Measurements from ENCODE around the gene STX18.
"Not testable (repeated sequence)": the region's sequence is repeated elsewhere in the genome, so short reads cannot be mapped to it uniquely, and the experiment has no call there.

Gene STX18

DNA sequence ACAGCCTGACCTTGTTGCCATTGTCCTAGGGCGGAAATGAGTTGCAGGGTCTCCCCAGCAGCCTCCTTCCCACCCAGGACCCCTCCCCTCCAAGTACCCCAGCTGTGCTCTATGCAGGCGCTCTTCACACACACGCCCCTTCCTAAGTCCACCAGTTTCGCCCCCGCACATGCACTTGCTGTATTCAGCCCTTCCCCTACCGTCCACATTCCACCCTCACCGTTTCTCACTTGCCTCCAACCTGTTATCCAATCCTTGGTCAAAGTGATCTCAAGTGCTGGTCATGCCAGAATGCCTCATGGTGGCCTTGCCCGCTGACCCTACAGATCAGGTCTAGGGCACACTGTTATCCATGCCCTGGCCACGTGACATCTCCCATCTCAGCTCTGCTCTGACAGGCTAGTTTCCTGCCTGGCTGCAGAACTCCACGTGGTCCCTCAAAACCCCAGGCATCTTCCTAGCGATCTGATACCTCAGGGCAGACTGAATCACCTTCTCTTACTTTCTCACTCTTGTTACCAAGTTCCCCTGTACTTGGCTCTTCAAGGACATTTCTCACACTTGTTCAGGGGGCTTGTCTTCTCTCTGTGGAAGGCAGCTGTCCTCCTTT lies 115.2 kb downstream of the STX18 start:
- Histone ChIP-seq H3K4me1 (ENCODE audit: control insufficient read depth in 5 of 5, insufficient read depth in 5 of 5, low read length in 5 of 5) (no peaks in the 10 kb centered on the region), H3K36me3 (ENCODE audit: control insufficient read depth in 5 of 5, insufficient read depth in 5 of 5, low read length in 5 of 5) (peaks cover 0 to 80% (median 48%) of the 10 kb centered on the region in 5 donors), H3K9ac (ENCODE audit: low read length in 5 of 5) (no peak overlapping the region), H3K27me3 (ENCODE audit: control insufficient read depth in 5 of 5, insufficient read depth in 4 of 5, low read length in 5 of 5) (no peaks in the 10 kb centered on the region), H3K9me3 (ENCODE audit: control insufficient read depth in 5 of 5, low read length in 5 of 5) (no peaks in the 10 kb centered on the region), H3K27ac (ENCODE audit: low read depth, low read length) (no peak overlapping the region), H3K4me3 (ENCODE audit: low read depth in 1 of 5, low read length in 5 of 5) (no peak overlapping the region)

DNA sequence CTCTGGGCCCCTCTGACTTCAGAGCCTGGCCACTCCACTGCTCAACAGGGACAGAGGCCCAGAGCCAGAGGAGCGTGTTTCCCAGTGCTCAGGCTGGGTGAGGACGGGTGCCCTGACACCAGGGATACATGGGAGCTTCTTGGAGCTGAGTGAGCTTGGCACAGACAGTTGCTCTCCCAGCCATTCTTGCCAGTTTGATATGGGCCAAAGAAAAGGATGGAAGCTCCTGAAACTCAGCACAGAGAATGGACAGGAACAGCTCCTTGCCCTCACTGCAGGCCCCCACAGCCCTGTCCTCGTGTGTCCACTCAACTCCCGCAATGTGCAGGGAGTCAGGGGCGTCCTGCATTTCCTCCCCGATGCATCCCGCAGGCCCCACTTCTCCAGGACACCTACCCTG lies 116.2 kb downstream of the STX18 start:
- H3K36me3 ChIP-seq (ENCODE audit: control insufficient read depth in 5 of 5, insufficient read depth in 5 of 5, low read length in 5 of 5): peaks cover 0 to 82% (median 55%) of the 10 kb centered on the region in 5 donors

DNA sequence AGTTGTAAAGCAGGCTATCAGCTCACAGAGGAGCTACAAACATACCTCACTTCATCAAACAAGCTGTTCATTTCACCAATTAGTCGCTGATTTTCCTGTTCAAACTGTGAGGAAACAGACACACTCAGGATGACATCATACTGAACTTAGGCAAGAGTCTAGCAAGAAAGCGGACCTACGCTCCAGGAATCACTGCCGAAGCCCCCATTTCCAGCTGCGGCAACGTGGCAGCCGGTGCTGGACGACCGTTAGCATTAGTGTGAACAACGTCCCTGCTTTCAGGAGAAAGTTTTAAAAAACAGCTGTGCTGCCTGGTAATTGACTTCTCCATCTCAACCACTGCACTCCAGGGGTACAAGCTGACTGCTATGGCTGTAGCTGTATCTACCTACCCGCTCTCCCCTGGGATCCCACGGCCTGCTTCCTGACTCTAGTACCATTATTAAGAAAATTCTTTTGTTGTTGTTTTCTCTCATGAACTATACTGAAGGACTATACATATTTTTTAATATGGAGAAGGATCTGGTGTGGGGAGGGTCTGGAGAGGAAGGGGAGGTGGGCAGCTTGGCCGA lies 116.6 kb downstream of the STX18 start:
- no peaks in the 10 kb centered on the region for H3K9me3 ChIP-seq (ENCODE audit: control insufficient read depth in 5 of 5, low read length in 5 of 5)
- no peak overlapping the region for H3K4me3 ChIP-seq (ENCODE audit: low read depth in 1 of 5, low read length in 5 of 5)
- no peaks in the 10 kb centered on the region for H3K27me3 ChIP-seq (ENCODE audit: control insufficient read depth in 5 of 5, insufficient read depth in 4 of 5, low read length in 5 of 5)
- peaks cover 0 to 87% (median 60%) of the 10 kb centered on the region in 5 donors for H3K36me3 ChIP-seq (ENCODE audit: control insufficient read depth in 5 of 5, insufficient read depth in 5 of 5, low read length in 5 of 5)
- no peaks in the 10 kb centered on the region for H3K4me1 ChIP-seq (ENCODE audit: control insufficient read depth in 5 of 5, insufficient read depth in 5 of 5, low read length in 5 of 5)
- H3K27ac ChIP-seq (ENCODE audit: low read depth, low read length): no peak overlapping the region
- no peak overlapping the region for H3K9ac ChIP-seq (ENCODE audit: low read length in 5 of 5)

More for the DNA sequence above, 116.2 kb downstream of the STX18 start:
- Histone ChIP-seq H3K9me3 (ENCODE audit: control insufficient read depth in 5 of 5, low read length in 5 of 5) (no peaks in the 10 kb centered on the region), H3K27ac (ENCODE audit: low read depth, low read length) (no peak overlapping the region), H3K9ac (ENCODE audit: low read length in 5 of 5) (no peak overlapping the region), H3K27me3 (ENCODE audit: control insufficient read depth in 5 of 5, insufficient read depth in 4 of 5, low read length in 5 of 5) (no peaks in the 10 kb centered on the region), H3K4me3 (ENCODE audit: low read depth in 1 of 5, low read length in 5 of 5) (no peak overlapping the region), H3K4me1 (ENCODE audit: control insufficient read depth in 5 of 5, insufficient read depth in 5 of 5, low read length in 5 of 5) (no peaks in the 10 kb centered on the region)

GRCh38 chr4:4424499-4425115 lies 117.2 kb downstream of the STX18 start:
- no peaks in the 10 kb centered on the region for H3K4me1 ChIP-seq (ENCODE audit: control insufficient read depth in 5 of 5, insufficient read depth in 5 of 5, low read length in 5 of 5)
- H3K9ac ChIP-seq (ENCODE audit: low read length in 5 of 5): no peak overlapping the region
- no peaks in the 10 kb centered on the region for H3K27me3 ChIP-seq (ENCODE audit: control insufficient read depth in 5 of 5, insufficient read depth in 4 of 5, low read length in 5 of 5)
- no peaks in the 10 kb centered on the region for H3K9me3 ChIP-seq (ENCODE audit: control insufficient read depth in 5 of 5, low read length in 5 of 5)
- H3K27ac ChIP-seq (ENCODE audit: low read depth, low read length): no peak overlapping the region
- H3K4me3 ChIP-seq (ENCODE audit: low read depth in 1 of 5, low read length in 5 of 5): no peak overlapping the region
- peaks cover 0 to 91% (median 64%) of the 10 kb centered on the region in 5 donors for H3K36me3 ChIP-seq (ENCODE audit: control insufficient read depth in 5 of 5, insufficient read depth in 5 of 5, low read length in 5 of 5)

DNA sequence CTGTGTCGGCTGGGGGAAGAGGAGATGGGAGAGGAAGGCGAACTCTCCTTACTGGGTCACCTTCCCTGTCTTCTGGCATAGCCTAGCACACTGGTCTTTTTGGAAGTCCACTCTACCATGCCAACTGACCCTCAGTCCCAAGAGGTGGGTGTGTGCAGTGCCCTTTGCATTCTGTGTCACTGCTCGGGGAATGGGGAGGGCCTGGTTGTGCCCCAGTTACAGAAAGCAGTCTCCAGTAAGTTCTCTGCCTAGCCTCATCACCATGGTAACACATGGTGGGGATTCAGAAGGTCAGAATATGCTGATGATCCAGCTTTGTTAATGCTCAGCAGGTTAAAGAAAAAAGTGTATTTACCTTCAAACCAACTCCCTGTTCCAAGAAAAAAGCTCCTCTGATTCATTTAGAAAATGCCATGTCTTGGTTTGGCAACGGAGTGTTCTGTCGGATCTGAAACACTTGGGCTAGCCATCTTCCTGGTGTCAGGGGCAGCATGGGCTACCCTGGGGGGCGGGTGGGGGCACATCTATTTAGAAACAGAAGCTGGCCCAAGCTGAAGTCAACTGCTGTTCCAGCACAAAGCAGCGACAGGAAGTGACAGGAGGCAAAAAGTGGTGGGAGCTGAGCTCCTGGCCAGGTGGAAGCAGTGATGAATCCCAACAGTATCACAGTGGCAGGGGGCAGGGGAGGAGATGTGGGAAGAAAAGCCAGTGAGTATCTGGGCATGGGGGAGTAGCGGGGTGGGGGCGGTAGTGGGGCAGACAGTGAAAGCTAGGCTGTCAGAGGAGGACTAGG lies 117.9 kb downstream of the STX18 start:
- no peaks in the 10 kb centered on the region for H3K9me3 ChIP-seq (ENCODE audit: control insufficient read depth in 5 of 5, low read length in 5 of 5)
- H3K4me3 ChIP-seq (ENCODE audit: low read depth in 1 of 5, low read length in 5 of 5): no peak overlapping the region
- no peaks in the 10 kb centered on the region for H3K27me3 ChIP-seq (ENCODE audit: control insufficient read depth in 5 of 5, insufficient read depth in 4 of 5, low read length in 5 of 5)
- H3K4me1 ChIP-seq (ENCODE audit: control insufficient read depth in 5 of 5, insufficient read depth in 5 of 5, low read length in 5 of 5): no peaks in the 10 kb centered on the region
- peaks cover 0 to 94% (median 70%) of the 10 kb centered on the region in 5 donors for H3K36me3 ChIP-seq (ENCODE audit: control insufficient read depth in 5 of 5, insufficient read depth in 5 of 5, low read length in 5 of 5)
- no peak overlapping the region for H3K27ac ChIP-seq (ENCODE audit: low read depth, low read length)
- no peak overlapping the region for H3K9ac ChIP-seq (ENCODE audit: low read length in 5 of 5)

DNA sequence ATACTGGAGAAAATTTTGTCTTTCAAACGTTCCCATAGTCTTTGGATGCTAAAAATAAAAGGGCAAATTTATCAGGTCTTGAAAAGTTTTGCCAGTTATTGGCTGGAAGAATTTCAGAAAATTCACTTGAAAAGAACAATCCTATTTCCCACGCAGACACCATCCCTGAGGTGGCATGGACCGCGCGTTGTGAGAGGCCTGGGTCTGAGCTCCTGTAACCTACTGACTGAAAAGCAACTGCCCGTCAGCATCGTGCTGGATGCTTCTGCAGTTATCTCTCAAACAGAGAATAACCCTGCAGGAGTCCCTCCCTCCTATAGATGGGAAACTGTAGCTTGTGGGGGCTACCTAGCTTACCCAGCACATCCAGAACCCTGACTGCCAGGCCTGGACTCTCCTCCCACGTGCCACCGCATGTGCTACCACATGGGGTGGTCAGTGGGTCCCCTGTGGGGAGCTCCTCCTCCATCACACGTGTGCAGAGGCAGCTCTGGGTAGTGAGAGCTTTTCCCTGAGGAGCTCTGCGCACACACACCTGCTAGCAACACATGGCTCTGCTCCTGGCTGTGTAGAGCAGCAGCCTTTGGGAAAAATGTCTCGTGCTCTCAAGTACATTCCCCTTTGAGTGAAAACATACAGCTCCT lies 118.9 kb downstream of the STX18 start:
- Histone ChIP-seq H3K4me3 (ENCODE audit: low read depth in 1 of 5, low read length in 5 of 5) (no peak overlapping the region), H3K9me3 (ENCODE audit: control insufficient read depth in 5 of 5, low read length in 5 of 5) (no peaks in the 10 kb centered on the region), H3K9ac (ENCODE audit: low read length in 5 of 5) (no peak overlapping the region), H3K27ac (ENCODE audit: low read depth, low read length) (no peak overlapping the region), H3K36me3 (ENCODE audit: control insufficient read depth in 5 of 5, insufficient read depth in 5 of 5, low read length in 5 of 5) (peaks cover 0 to 94% (median 71%) of the 10 kb centered on the region in 5 donors), H3K4me1 (ENCODE audit: control insufficient read depth in 5 of 5, insufficient read depth in 5 of 5, low read length in 5 of 5) (no peaks in the 10 kb centered on the region), H3K27me3 (ENCODE audit: control insufficient read depth in 5 of 5, insufficient read depth in 4 of 5, low read length in 5 of 5) (no peaks in the 10 kb centered on the region)

- not testable (repeated sequence) for H3K4me1 ChIP-seq (ENCODE audit: control insufficient read depth in 5 of 5, insufficient read depth in 5 of 5, low read length in 5 of 5); H3K9me3 ChIP-seq (ENCODE audit: control insufficient read depth in 5 of 5, low read length in 5 of 5); H3K27ac ChIP-seq (ENCODE audit: low read depth, low read length); H3K4me3 ChIP-seq (ENCODE audit: low read depth in 1 of 5, low read length in 5 of 5); H3K27me3 ChIP-seq (ENCODE audit: control insufficient read depth in 5 of 5, insufficient read depth in 4 of 5, low read length in 5 of 5); H3K9ac ChIP-seq (ENCODE audit: low read length in 5 of 5)
- H3K36me3 ChIP-seq (ENCODE audit: control insufficient read depth in 5 of 5, insufficient read depth in 5 of 5, low read length in 5 of 5): peaks cover 0 to 94% (median 72%) of the 10 kb centered on the region in 5 donors
Measured at GRCh38 chr4:4422117-4422516, 119.7 kb downstream of the STX18 start.

- Histone ChIP-seq H3K36me3 (ENCODE audit: control insufficient read depth in 5 of 5, insufficient read depth in 5 of 5, low read length in 5 of 5) (peaks cover 0 to 87% (median 71%) of the 10 kb centered on the region in 5 donors), H3K4me3 (ENCODE audit: low read depth in 1 of 5, low read length in 5 of 5) (no peak overlapping the region), H3K9ac (ENCODE audit: low read length in 5 of 5) (no peak overlapping the region), H3K9me3 (ENCODE audit: control insufficient read depth in 5 of 5, low read length in 5 of 5) (no peaks in the 10 kb centered on the region), H3K4me1 (ENCODE audit: control insufficient read depth in 5 of 5, insufficient read depth in 5 of 5, low read length in 5 of 5) (no peaks in the 10 kb centered on the region), H3K27ac (ENCODE audit: low read depth, low read length) (no peak overlapping the region), H3K27me3 (ENCODE audit: control insufficient read depth in 5 of 5, insufficient read depth in 4 of 5, low read length in 5 of 5) (no peaks in the 10 kb centered on the region)
Measured at GRCh38 chr4:4421356-4421755, 120.5 kb downstream of the STX18 start.

- Histone ChIP-seq H3K4me1 (ENCODE audit: control insufficient read depth in 5 of 5, insufficient read depth in 5 of 5, low read length in 5 of 5) (no peaks in the 10 kb centered on the region), H3K36me3 (ENCODE audit: control insufficient read depth in 5 of 5, insufficient read depth in 5 of 5, low read length in 5 of 5) (peaks cover 0 to 84% (median 72%) of the 10 kb centered on the region in 5 donors), H3K4me3 (ENCODE audit: low read depth in 1 of 5, low read length in 5 of 5) (no peak overlapping the region), H3K27me3 (ENCODE audit: control insufficient read depth in 5 of 5, insufficient read depth in 4 of 5, low read length in 5 of 5) (no peaks in the 10 kb centered on the region), H3K9ac (ENCODE audit: low read length in 5 of 5) (no peak overlapping the region), H3K27ac (ENCODE audit: low read depth, low read length) (no peak overlapping the region), H3K9me3 (ENCODE audit: control insufficient read depth in 5 of 5, low read length in 5 of 5) (peaks cover 0 to 5% (median 2%) of the 10 kb centered on the region in 5 donors)
Measured at GRCh38 chr4:4420421-4420820, 121.4 kb downstream of the STX18 start.
